Activated naive CD4-positive, alpha-beta T cell treated with Interleukin-2 at 50 U/mL for 16 hours (primary cell): ENCODE data around the gene GAPVD1.
"Not testable (repeated sequence)": the region's sequence is repeated elsewhere in the genome, so short reads cannot be mapped to it uniquely, and the experiment has no call there.

Experiments
- DNase-seq: peaks from one replicate; pipeline ENCODE4 v3.0.0-alpha.2; 2020

GAPVD1 gene, protein sequence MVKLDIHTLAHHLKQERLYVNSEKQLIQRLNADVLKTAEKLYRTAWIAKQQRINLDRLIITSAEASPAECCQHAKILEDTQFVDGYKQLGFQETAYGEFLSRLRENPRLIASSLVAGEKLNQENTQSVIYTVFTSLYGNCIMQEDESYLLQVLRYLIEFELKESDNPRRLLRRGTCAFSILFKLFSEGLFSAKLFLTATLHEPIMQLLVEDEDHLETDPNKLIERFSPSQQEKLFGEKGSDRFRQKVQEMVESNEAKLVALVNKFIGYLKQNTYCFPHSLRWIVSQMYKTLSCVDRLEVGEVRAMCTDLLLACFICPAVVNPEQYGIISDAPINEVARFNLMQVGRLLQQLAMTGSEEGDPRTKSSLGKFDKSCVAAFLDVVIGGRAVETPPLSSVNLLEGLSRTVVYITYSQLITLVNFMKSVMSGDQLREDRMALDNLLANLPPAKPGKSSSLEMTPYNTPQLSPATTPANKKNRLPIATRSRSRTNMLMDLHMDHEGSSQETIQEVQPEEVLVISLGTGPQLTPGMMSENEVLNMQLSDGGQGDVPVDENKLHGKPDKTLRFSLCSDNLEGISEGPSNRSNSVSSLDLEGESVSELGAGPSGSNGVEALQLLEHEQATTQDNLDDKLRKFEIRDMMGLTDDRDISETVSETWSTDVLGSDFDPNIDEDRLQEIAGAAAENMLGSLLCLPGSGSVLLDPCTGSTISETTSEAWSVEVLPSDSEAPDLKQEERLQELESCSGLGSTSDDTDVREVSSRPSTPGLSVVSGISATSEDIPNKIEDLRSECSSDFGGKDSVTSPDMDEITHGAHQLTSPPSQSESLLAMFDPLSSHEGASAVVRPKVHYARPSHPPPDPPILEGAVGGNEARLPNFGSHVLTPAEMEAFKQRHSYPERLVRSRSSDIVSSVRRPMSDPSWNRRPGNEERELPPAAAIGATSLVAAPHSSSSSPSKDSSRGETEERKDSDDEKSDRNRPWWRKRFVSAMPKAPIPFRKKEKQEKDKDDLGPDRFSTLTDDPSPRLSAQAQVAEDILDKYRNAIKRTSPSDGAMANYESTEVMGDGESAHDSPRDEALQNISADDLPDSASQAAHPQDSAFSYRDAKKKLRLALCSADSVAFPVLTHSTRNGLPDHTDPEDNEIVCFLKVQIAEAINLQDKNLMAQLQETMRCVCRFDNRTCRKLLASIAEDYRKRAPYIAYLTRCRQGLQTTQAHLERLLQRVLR (N-terminal part only)

DNA sequence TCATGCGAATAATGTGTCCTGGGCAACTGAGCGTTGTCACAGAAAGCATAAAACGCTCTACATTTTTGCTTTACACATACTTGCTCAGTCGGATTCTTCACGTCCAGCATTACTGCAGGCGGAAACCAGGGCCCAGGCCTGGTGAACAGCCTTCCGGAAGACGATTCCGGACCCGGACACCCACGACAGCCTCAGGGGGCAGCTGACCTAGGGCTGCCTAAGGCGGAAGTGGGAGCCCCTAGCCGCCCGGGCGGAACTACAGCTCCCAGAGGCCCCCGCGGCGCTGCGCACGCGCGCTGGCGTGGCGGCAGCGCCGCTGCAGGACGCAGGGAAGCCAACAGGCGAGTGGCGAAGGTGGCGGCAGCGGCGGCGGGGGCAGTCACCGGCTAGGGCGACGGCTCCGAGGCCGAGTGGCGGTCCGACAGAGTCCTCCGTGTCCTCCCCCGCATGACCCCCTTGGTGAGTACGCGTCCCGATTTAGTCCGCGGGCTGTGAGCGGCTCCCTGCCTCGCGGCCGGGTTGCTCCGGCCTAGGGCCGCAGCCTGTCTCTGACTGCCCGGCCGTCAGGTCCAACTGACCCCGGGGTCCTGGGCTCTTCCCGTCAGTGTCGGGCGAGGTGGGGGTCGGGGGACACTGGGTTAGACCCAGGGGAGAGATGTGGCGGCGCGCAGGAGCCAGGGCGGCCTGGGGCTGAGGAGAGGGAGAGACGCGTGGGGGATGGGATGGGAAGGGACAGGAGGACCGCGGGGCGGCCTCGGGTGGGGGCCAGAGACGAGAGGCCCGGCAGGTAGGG lies at the start of gene GAPVD1:
Gene GAPVD1 (plus strand): TSS at position 326 of the 793 bp plus-strand sequence. CDS start 37,096 bp downstream, outside the sequence.
- peak; percentile 89 for DNase-seq

DNA sequence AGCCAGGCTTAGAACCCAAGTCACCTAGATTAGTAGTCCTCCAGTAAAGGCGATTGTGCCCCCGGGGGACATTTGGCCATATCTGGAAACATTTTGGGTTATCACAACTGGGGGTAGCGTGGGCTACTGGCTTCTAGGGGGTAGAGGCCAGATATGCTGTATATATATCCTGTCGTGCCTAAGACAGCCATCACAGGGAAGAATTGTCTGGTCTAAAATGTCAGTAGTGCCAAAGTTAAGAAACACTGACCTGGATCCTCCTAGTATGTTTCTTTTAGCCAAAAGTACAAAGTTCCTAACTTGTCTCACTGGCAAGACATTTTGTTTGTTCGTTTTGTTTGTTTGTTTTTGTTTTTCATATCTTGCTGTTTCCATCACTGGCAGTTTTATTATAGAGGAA lies 47.4 kb upstream of the GAPVD1 start:
- no peak for DNase-seq

DNA sequence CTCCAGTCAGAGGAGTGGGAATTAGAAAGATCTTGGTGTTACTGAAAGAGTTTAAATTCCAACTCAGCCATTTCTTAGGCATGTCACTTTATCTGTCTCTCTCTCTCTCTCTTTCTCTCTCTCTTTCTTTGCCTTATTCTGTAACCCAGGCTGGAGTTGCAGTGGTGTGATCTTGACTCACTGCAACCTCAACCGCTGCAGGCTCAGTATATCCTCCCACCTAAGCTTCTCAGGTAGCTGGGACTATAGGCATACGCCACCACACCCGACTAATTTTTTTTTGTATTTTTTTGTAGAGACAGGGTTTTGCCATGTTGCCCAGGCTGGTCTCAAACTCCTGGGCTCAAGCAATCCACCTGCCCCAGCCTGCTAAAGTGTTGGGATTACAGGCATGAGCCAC lies 43.0 kb upstream of the GAPVD1 start:
- DNase-seq = no peak

DNA sequence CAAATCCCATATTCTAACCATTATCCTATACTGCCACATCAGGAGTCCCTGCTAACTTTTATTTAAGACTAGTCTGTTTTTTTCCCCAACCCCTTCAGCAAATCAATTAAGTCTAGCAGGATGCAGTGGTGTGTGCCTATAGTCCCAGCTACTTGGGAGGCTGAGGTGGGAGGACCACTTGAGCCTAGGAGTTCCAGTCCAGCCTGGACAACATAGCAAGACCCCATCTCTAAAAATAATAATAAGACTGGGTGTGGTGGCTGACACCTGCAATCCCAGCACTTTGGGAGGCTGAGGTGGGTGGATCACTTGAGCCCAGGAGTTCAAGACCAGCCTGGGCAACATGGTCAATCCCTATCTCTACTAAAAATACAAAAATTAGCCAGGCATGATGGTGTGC lies 36.8 kb upstream of the GAPVD1 start:
- DNase-seq = not testable (repeated sequence)

DNA sequence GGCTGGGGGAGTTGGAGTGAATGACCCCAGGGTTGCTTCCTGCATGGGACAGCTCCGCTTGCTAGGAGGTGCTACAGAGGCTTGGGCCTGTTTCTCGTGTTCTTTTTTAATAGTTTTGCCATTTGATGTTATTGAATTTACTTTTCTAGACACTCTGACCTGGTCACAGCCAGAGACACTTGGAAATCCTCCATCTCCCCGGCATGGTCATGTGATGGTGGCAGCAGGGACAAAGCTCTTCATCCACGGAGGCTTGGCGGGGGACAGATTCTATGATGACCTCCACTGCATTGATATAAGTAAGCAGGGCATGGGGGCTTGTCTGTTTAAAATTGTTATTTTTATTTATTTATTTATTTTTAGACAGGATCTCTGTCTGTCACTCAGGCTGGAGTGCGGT lies 33.9 kb upstream of the GAPVD1 start:
- DNase-seq = no peak

DNA sequence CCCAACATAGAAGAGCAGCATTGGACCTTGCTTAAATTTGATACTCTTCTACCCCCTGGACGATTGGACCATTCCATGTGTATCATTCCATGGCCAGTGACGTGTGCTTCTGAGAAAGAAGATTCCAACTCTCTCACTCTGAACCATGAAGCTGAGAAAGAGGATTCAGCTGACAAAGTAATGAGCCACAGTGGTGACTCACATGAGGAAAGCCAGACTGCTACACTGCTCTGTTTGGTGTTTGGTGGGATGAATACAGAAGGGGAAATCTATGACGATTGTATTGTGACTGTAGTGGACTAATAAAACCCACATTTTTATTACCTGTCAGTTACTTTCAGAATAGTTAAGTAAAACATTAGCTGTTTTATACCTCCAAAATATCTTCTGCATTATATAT lies 27.9 kb upstream of the GAPVD1 start:
- DNase-seq = no peak

DNA sequence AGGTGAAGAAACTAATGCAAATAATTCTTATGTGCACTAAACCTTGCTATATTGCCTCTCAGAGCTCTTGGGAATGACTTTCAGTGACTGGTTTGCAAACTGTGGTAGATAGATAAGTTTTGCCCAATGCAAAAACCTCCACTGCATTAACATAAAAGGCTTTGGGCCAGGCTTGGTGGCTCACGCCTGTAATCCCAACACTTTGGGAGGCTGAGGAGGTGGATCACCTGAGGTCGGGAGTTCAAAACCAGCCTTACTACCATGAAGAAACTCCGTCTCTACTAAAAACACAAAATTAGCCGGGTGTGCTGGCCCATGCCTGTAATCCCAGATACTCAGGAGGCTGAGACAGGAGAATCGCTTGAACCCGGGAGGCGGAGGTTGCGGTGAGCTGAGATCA lies 27.5 kb upstream of the GAPVD1 start:
- not testable (repeated sequence) for DNase-seq

DNA sequence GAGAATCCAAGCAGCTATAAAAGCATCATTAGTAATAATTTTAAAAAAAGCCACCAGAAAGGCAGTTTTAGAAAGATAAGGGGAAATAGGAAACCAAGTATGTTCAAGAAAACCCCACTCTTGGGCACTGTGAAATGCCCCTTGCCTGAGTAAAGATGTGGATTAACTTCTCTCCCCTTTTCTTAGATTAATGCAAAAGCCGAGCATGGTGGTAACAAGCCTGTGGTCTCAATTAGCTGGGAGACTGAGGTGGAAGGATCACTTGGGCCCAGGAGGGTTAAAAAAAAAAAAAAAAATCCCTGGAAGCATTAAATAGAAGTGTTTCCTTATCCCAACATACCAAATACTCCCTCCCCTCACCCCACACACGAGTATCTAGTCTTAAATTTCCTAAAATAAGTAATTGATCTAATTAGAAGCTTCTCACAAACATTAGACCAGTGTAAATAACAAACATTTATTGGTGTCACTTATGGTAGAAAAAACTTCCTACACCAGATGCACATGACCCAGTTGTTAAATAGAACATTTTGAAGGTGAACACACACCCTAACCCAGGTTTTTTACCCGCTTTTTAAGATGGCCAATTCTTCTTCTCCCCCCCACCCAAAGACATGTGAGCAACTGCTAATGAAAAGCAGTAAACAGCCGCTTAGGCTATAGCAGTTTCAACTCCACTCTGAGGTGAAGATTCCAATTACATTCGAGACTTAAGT lies 25.7 kb upstream of the GAPVD1 start:
- no peak for DNase-seq

DNA sequence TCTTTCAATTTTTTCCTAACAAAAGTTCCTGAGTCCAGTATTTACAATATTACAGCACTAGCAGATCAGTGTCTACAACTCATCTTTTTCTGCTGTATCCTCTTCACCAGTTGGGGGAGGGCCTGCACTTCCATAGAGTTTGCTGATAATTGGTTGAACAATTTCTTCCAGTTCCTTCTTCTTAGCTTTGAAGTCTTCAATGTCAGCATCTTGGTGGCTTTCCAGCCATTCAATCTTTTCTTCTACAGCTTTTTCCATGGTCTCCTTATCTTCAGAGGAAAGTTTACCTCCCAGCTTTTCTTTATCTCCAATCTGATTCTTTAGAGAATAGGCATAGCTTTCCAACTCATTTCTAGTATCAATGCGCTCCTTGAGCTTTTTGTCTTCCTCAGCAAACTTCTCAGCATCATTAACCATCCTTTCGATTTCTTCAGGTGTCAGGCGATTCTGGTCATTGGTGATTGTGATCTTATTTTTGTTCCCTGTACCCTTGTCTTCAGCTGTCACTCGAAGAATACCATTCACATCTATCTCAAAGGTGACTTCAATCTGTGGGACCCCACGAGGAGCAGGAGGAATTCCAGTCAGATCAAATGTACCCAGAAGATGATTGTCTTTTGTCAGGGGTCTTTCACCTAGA lies 25.0 kb upstream of the GAPVD1 start:
- not testable (repeated sequence) for DNase-seq

DNA sequence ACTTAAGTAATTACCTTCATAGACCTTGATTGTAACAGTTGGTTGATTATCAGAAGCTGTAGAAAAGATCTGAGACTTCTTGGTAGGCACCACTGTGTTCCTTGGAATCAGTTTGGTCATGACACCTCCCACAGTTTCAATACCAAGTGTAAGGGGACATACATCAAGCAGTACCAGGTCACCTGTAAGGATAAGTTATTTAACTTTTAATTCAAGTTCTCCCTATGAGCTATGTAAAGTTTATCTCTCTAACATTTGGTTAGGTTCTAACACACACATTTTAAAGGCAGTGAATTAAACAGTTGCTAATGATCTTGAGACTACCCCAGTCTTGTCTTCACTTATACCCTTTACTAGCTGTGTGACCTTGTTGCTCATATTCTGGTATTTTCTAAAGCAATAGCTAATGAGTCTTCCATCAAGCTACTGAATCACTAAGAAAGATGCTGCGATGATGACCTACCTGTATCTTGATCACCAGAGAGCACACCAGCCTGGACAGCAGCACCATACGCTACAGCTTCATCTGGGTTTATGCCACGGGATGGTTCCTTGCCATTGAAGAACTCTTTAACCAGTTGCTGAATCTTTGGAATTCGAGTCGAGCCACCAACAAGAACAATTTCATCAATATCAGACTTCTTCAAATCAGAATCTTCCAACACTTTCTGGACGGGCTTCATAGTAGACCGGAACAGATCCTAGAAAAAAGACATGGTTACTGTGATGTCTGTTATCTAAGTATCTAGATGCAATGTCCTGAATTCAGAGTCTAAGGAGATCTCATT lies 23.3 kb upstream of the GAPVD1 start:
- DNase-seq = no peak

DNA sequence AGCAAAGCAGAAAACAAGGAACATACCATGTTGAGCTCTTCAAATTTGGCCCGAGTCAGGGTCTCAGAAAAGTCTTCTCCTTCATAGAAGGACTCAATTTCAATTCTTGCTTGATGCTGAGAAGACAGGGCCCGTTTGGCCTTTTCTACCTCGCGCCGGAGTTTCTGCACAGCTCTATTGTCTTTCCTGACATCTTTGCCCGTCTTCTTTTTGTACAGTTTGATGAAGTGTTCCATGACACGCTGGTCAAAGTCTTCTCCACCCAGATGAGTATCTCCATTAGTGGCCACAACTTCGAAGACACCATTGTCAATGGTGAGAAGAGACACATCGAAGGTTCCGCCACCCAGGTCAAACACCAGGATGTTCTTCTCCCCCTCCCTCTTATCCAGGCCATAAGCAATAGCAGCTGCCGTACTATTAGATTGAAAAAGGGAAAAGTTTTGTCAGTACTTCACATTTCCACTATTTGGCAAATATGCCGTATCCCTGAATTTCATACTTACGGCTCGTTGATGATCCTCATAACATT lies 22.6 kb upstream of the GAPVD1 start:
- DNase-seq = no peak

DNA sequence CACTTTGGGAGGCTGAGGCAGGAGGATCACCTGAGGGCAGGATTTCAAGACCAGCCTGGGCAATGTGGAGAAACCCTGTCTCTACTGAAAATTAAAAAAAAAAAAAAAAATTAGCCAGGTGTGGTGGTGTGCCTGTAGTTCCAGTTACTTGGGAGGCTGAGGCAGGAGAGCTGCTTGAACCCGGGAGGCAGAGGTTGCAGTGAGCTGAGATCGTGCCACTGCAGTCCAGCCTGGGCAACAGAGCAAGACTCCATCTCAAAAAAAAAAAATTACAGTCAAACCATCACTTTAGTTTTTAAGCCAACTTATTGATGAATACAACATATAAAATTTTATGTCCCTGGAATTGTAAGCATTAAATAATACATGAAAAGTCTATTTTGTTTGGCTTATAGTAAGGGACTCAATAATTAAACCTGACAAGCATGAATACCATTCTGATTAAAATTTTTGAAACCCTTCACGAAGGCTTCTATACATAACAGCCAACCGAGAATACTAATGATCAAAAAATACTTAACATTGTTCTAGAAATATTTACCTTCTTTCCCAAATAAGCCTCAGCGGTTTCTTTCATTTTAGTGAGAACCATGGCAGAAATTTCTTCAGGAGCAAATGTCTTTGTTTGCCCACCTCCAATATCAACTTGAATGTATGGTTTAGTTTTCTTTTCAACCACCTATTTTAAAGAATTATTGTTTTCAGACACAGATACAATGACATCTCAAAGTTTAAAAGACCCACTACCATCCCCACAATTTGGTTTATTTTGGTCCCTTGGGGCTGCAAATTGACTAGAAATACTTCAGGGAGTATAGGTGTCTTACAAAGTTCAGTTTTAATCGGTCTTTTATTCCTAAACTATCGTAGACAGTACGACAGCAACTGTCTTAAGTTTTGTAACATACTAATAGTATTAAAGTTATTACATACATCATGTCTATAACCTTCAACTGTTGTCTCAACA lies 21.7 kb upstream of the GAPVD1 start:
- no peak for DNase-seq

DNA sequence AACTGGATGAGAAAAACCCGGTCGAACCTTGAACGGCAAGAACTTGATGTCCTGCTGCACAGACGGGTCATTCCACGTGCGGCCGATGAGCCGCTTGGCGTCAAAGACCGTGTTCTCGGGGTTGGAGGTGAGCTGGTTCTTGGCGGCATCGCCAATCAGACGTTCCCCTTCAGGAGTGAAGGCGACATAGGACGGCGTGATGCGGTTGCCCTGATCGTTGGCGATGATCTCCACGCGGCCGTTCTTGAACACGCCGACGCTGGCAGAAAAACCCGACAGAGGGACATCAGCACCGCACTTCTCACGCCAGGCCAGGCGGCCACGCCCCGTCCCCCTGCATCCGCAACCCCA lies 21.0 kb upstream of the GAPVD1 start:
- DNase-seq = peak; percentile 54

DNA sequence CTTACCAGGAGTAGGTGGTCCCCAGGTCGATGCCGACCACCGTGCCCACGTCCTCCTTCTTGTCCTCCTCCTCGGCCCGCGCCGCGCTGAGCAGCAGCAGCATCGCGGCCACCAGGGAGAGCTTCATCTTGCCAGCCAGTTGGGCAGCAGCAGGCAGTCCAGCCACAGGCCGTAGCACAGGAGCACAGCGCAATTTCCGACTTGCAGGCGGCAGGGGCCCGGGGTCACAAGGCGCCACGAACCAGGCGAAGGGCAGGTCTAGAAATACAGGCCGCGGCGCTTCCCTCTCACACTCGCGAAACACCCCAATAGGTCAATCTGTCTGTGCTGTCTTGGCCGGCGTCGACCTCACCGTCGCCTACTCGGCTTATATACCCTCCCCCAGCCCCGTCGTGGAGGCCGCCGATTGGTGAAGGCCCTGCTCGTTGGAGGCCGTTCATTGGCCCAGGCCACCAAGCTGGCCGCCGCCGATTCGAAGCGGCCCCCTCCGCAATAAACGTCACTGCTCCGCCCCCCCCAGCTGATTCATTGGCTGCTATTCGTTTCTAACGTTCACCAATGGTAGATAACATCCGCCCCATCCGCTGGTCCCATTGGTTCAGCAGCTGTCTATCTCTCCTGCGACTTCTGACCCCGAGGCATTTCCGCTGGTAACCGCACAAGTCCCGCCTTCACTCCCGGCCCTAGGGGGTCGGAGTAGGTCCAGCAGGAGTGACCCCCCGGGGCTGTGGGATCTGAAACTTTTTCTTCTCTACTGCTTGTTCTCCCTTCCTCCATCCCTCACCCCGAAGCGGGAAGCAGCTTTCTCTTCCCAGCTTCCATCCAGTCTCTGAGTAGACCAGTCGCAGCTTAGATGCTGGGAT lies 20.4 kb upstream of the GAPVD1 start, which contains the start of gene HSPA5:
Gene HSPA5 (minus strand): TSS at position 344 of the 863 bp plus-strand sequence. CDS start 217 bp downstream, at position 127.
- DNase-seq = peak; percentile 100

DNA sequence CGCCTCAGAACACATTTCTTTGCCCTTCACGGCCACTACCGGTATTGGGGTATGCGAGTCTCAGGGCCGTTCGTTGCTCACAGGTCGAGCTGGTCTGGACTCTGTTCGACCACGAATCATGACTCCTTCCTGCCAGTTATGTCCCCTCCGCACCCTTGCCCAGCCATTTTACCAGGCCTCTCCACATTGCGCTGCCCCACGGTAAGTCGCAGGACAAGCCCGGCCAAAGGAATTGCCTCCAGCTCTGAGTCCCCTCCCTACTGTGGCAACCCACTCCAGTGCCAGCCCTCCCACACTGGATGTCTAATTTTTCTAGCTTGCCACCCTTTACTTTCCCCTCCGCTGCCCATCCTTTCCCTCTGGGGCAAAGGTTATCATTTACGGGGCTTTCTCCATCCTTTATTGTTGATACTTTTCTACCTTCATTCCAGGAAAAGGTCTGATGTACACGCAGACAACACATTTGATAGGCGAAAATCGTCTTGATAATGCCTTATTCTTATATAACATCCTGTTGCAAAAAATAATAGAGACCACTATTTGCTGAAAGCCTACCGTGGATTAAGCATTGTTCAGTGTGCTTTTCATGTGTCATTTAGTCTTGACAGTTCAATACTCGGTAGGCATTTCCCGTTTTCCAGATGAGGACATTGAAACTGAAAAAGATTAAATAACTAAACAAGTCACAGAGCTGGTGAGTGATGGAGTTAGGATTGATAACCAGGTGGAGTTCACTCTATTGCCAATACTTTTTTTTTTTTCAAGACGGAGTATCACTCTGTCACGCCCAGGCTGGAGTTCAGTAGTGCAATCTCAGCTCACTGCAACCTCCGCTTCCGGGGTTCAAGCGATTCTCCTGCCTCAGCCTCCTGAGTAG lies 19.5 kb upstream of the GAPVD1 start:
- peak; percentile 44 for DNase-seq

DNA sequence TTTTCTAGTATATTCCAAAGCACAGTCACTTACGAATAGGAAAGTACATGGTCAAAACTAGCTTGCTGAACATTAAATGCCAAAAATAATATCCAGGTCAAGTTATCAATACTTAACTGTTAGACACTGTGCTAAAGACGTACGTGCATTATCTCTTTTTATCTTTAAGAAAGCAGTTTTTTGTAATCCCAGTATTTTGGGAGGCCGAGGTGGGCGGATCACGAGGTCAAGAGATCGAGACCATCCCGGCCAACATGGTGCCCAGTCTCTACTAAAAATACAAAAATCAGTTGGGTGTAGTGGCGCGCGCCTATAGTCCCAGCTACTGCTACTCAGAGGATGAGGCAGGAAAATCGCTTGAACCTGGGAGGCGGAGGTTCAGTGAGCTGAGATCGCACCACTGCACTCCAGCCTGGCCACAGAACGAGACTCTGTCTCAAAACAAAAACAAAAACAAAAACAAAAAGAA lies 17.8 kb upstream of the GAPVD1 start:
- no peak for DNase-seq
